HG03460 (cell line): Measurements from ENCODE around the gene PTPRU.

ENCODE experiments used
- ATAC-seq: cut with Tn5 transposase; IDR thresholded peaks from one replicate; pipeline ENCODE4 v1.9.1; 2021; ENCODE audit not compliant: unreplicated experiment

The PTPRU gene

GRCh38 chr1:29264773-29265389 is 28.6 kb downstream of the PTPRU start:
- ATAC-seq: no peak

- ATAC-seq: no peak
Observed at GRCh38 chr1:29266912-29267311, 30.6 kb downstream of the PTPRU start.

- no peak for ATAC-seq
Observed at GRCh38 chr1:29267321-29268070, 31.2 kb downstream of the PTPRU start.

- no peak for ATAC-seq
Observed at GRCh38 chr1:29269382-29269781, 33.1 kb downstream of the PTPRU start.

- no peak for ATAC-seq
Observed at GRCh38 chr1:29270929-29271521, 34.7 kb downstream of the PTPRU start.

GRCh38 chr1:29271724-29272123 is 35.4 kb downstream of the PTPRU start:
- ATAC-seq: no peak

GRCh38 chr1:29272147-29272907 is 36.0 kb downstream of the PTPRU start:
- no peak for ATAC-seq

- no peak for ATAC-seq
Observed at GRCh38 chr1:29275435-29275834, 39.1 kb downstream of the PTPRU start.

GRCh38 chr1:29278124-29278523 is 41.8 kb downstream of the PTPRU start:
- no peak for ATAC-seq

- no peak for ATAC-seq
Observed at GRCh38 chr1:29279406-29279805, 43.1 kb downstream of the PTPRU start.

- no peak for ATAC-seq
Observed at GRCh38 chr1:29279951-29280391, 43.6 kb downstream of the PTPRU start.

GRCh38 chr1:29280409-29281131 is 44.2 kb downstream of the PTPRU start:
- no peak for ATAC-seq

GRCh38 chr1:29281571-29281970 is 45.2 kb downstream of the PTPRU start:
- no peak for ATAC-seq

GRCh38 chr1:29282135-29282923 is 46.0 kb downstream of the PTPRU start:
- ATAC-seq: no peak

GRCh38 chr1:29282924-29283803 is 46.8 kb downstream of the PTPRU start:
- no peak for ATAC-seq

- no peak for ATAC-seq
Observed at GRCh38 chr1:29283804-29284195, 47.5 kb downstream of the PTPRU start.

- no peak for ATAC-seq
Observed at GRCh38 chr1:29284286-29284960, 48.1 kb downstream of the PTPRU start.

- ATAC-seq: no peak
Observed at GRCh38 chr1:29284961-29285560, 48.7 kb downstream of the PTPRU start.
